Endothelial cell of umbilical vein (primary cell): ENCODE measurements around the gene DDX31. TPM values are rescaled to one million over a fixed set of nuclear protein-coding genes. Genes with fewer than 3 reads are reported as not detected.

Experiments
- BruUV-seq: library from RNA; stranded (reverse); fragments of 400-500 nt; replicated peaks from 2 replicates; lab custom pipeline; 2021; lab: Mats Ljungman, UMichigan
- CTCF ChIA-PET: fragments of 300-600, 350-600 bp; sonication (Branson Sonifier 250); formaldehyde crosslinking; loops from one replicate; lab custom pipeline; 2021; ENCODE audit warnings: antibody characterized with exemption, inconsistent platforms; lab: Charles Lee
- POLR2A ChIA-PET: fragments of 300-600, 350-600 bp; sonication (Branson Sonifier 250); formaldehyde crosslinking; loops from one replicate; lab custom pipeline; 2021; ENCODE audit warnings: antibody characterized with exemption, inconsistent platforms; lab: Charles Lee
- DNase-seq: peaks from one replicate; pipeline ENCODE4 v3.0.0-alpha.2; 2011; ENCODE audit warnings: low read depth, low spot score
- FAIRE-seq: peaks from 2 replicates; lab custom pipeline; 2011; peaks lifted over from hg19 to GRCh38; lab: Jason Lieb, UNC
- H2AFZ ChIP-seq: 2 replicates; pipeline ENCODE4 v1.6.0; 2012; ENCODE audit warnings: low read depth, low read length, control low read depth, inconsistent platforms
- H3K27ac ChIP-seq: 2 replicates; pipeline ENCODE4 v1.5.1; 2011; ENCODE audit warnings: low read depth, mild to moderate bottlenecking, control low read depth, low read length, moderate library complexity; ENCODE audit not compliant: insufficient read depth
- H3K27me3 ChIP-seq, 2 experiments: 2 replicates each; pipeline versions ENCODE4 v1.6.0 to v1.6.1; 2011; ENCODE audit warnings: low read length in 2 of 2, mixed read lengths in 1 of 2; ENCODE audit not compliant: control insufficient read depth in 2 of 2, insufficient read depth in 2 of 2
- H3K36me3 ChIP-seq, 2 experiments: 2 replicates in 1 of 2; 3 replicates in 1 of 2; pipeline ENCODE4 v1.5.1; 2011; ENCODE audit warnings: low read length in 2 of 2, mild to moderate bottlenecking in 1 of 2, moderate library complexity in 1 of 2; ENCODE audit not compliant: control insufficient read depth in 2 of 2, insufficient read depth in 2 of 2; ENCODE audit errors: extremely low read depth in 1 of 2
- H3K4me1 ChIP-seq: 3 replicates; pipeline ENCODE4 v1.5.1; 2011; ENCODE audit warnings: mild to moderate bottlenecking, low read length; ENCODE audit not compliant: control insufficient read depth, insufficient read depth; ENCODE audit errors: extremely low read depth
- H3K4me2 ChIP-seq: 2 replicates; pipeline ENCODE4 v1.6.1; 2011; ENCODE audit warnings: low read length, control low read depth, mixed read lengths; ENCODE audit not compliant: insufficient read depth
- H3K4me3 ChIP-seq, 3 experiments: fragments of 200-600 bp in 1 of 3; sonication (generic), shearing (Covaris generic) in 1 of 3; replicated peaks in 1 of 3; 2 replicates each; pipeline ENCODE4 v1.5.1; 2011 to 2016; ENCODE audit warnings: control low read depth in 3 of 3, low read length in 3 of 3, mild to moderate bottlenecking in 2 of 3, inconsistent platforms in 1 of 3, low read depth in 1 of 3, moderate library complexity in 1 of 3; ENCODE audit not compliant: insufficient read depth in 1 of 3
- H3K79me2 ChIP-seq: 2 replicates; pipeline ENCODE4 v1.6.0; 2012; ENCODE audit warnings: low read length, inconsistent platforms; ENCODE audit not compliant: control insufficient read depth, insufficient read depth
- H3K9ac ChIP-seq: replicated peaks from 2 replicates; pipeline ENCODE3; 2011; ENCODE audit warnings: low read length, control low read depth; ENCODE audit not compliant: insufficient read depth; ENCODE audit errors: extremely low read depth
- H3K9me1 ChIP-seq: replicated peaks from 3 replicates; pipeline ENCODE4 v1.6.0; 2011; ENCODE audit warnings: mild to moderate bottlenecking, low read length; ENCODE audit not compliant: control insufficient read depth, insufficient read depth; ENCODE audit errors: extremely low read depth
- H3K9me3 ChIP-seq: replicated peaks from 2 replicates; pipeline ENCODE4 v1.5.1; 2012; ENCODE audit warnings: low read length, inconsistent platforms; ENCODE audit not compliant: control insufficient read depth, insufficient read depth
- H4K20me1 ChIP-seq: replicated peaks from 2 replicates; pipeline ENCODE3; 2011; ENCODE audit warnings: mild to moderate bottlenecking, low read length; ENCODE audit not compliant: control insufficient read depth, insufficient read depth; ENCODE audit errors: extremely low read depth
- EZH2 ChIP-seq: IDR thresholded peaks from 2 replicates; pipeline ENCODE4 v1.6.1; 2012; ENCODE audit warnings: borderline replicate concordance, low read depth, mild to moderate bottlenecking, moderate library complexity, low read length, inconsistent platforms; ENCODE audit not compliant: severe bottlenecking
- FOS ChIP-seq: IDR thresholded peaks from 2 replicates; pipeline ENCODE4 v1.6.1; 2011; ENCODE audit warnings: mild to moderate bottlenecking, low read length, moderate library complexity, borderline replicate concordance; ENCODE audit not compliant: insufficient read depth
- GATA2 ChIP-seq: IDR thresholded peaks from 2 replicates; pipeline ENCODE4 v1.7.0; 2011; ENCODE audit warnings: low read depth, mild to moderate bottlenecking, moderate library complexity, mixed read lengths, low read length; ENCODE audit not compliant: insufficient read length, insufficient read depth
- JUN ChIP-seq: IDR thresholded peaks from 2 replicates; pipeline ENCODE4 v1.6.1; 2011; ENCODE audit warnings: borderline replicate concordance, low read depth; ENCODE audit not compliant: insufficient read length, insufficient read depth
- MYC ChIP-seq: IDR thresholded peaks from one replicate; pipeline ENCODE4 v1.6.1; 2011; ENCODE audit warnings: mild to moderate bottlenecking, low read depth, low read length
- POLR2A ChIP-seq: IDR thresholded peaks from 2 replicates; pipeline ENCODE4 v1.6.1; 2012; ENCODE audit warnings: low read depth, mild to moderate bottlenecking, control low read depth, low read length
- POLR2AphosphoS5 ChIP-seq: IDR thresholded peaks from 2 replicates; pipeline ENCODE4 v1.6.1; 2012; ENCODE audit warnings: low read depth, mild to moderate bottlenecking, control low read depth, low read length, moderate library complexity; ENCODE audit not compliant: insufficient read depth
- dilution Hi-C: fragments of 300-500 bp; cut with MboI; formaldehyde crosslinking; loops from one replicate; pipeline ENCODE4 v1.15.0; 2019; ENCODE audit warnings: low sequenced_read_pairs; ENCODE audit not compliant: extremely low pct_ligation_motif_present
- intact Hi-C: fragments of 100-400 bp; cut with micrococcal nuclease; formaldehyde crosslinking; loops from one replicate; pipeline ENCODE4 v1.10.0; 2022
- polyA plus RNA-seq, 4 experiments: library from polyadenylated mRNA; depleted of rRNA in 3 of 4; stranded (reverse) in 3 of 4; unstranded in 1 of 4; fragments of >200 nt; gene quantifications; 2 replicates each; pipeline versions ENCODE4 v1.2.1 to v1.2.3, GENCODE V29; 2011 to 2012; ENCODE audit warnings: missing spikeins in 1 of 4
- total RNA-seq: library from RNA; stranded (reverse); gene quantifications from 2 replicates; pipeline ENCODE4 v1.2.3, GENCODE V29; 2021
- TF ChIP-seq, protein P1 (sequence below), 2 donors: IDR thresholded peaks; 1 replicate in 1 of 2; 2 replicates in 1 of 2; pipeline ENCODE4 v1.5.1; 2011; ENCODE audit warnings: low read length in 2 of 2, mild to moderate bottlenecking in 2 of 2, moderate library complexity in 2 of 2, control low read depth in 1 of 2, inconsistent platforms in 1 of 2, low read depth in 1 of 2; ENCODE audit not compliant: insufficient read depth in 1 of 2; ENCODE audit errors: extremely low read depth in 1 of 2
- TF ChIP-seq, protein P2 (sequence below): IDR thresholded peaks from 2 replicates; pipeline ENCODE4 v1.6.1; 2011; ENCODE audit not compliant: insufficient read depth, insufficient read length

Gene DDX31
- total and polyA plus RNA-seq, 2 donors (not counting 3 experiments of a cell fraction or from before 2014, with no cell fraction given): 8.0 to 16.3 TPM

DNA sequence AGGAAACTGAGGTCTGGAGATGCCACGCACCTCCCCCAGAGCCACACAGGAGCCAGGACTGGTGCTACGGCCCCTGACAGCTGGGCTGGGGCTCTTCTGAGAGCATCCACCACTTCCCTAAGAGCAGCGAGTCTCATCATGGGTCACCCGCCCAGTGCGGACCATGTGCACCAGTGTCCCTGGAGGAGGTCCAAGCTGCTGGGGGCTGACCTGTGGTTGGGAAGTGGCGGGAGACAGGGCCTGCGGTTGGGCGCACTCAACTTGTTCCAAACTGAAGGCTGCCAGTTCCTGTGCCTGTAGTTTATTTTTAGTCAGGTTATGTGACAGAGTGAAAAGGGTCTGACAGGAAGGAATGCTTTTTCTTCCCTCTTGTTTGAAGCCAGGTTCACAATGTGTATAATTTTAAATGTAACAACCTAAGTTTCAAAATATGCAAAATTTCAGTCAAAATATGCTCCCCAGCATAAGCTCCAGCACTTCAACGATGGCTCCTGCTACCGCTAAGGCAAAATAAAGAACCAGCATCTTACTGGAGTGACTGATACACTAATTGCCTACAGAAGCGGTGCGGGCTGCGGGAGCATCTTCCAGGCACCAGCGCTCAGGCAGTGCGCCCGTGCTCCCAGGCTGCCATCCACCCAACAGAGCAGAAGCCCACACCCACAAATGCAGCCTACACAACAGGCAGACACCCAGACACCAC lies 72.6 kb downstream of the DDX31 start:
- Histone ChIP-seq H3K9me3 (no peaks in the 10 kb centered on the region), H3K27me3 (peaks cover under 1 to 1% of the 10 kb centered on the region in 2 experiments), H2AFZ (no peak overlapping the region), H3K36me3 (peaks cover 0 to 7% of the 10 kb centered on the region in 2 experiments), H3K4me3 (no peak overlapping the region), H3K9me1 (no peaks in the 10 kb centered on the region), H3K79me2 (no peaks in the 10 kb centered on the region), H3K9ac (no peak overlapping the region), H3K4me2 (no peak overlapping the region), H4K20me1 (no peaks in the 10 kb centered on the region), H3K27ac (no peak overlapping the region), H3K4me1 (no peaks in the 10 kb centered on the region)
- ChIA-PET POLR2A (no interaction called here), CTCF (interaction anchor here (0.6 kb wide), 1 partner anchor 10 kb away, joined by 3 read pairs; no protein-coding TSS in a partner anchor)
- BruUV-seq: no TSS peak
- dilution Hi-C loops (no loop called here), intact Hi-C loops (no loop called here)
- no peak for TF ChIP-seq GATA2
- TF ChIP-seq EZH2: no peak
- TF ChIP-seq, protein P1, sequence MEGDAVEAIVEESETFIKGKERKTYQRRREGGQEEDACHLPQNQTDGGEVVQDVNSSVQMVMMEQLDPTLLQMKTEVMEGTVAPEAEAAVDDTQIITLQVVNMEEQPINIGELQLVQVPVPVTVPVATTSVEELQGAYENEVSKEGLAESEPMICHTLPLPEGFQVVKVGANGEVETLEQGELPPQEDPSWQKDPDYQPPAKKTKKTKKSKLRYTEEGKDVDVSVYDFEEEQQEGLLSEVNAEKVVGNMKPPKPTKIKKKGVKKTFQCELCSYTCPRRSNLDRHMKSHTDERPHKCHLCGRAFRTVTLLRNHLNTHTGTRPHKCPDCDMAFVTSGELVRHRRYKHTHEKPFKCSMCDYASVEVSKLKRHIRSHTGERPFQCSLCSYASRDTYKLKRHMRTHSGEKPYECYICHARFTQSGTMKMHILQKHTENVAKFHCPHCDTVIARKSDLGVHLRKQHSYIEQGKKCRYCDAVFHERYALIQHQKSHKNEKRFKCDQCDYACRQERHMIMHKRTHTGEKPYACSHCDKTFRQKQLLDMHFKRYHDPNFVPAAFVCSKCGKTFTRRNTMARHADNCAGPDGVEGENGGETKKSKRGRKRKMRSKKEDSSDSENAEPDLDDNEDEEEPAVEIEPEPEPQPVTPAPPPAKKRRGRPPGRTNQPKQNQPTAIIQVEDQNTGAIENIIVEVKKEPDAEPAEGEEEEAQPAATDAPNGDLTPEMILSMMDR (IDR thresholded peaks at IDR 0.05; ENCODE audit: extremely low read depth in 1 of 2, insufficient read depth in 1 of 2, low read depth in 1 of 2, low read length in 2 of 2): no peak
- TF ChIP-seq POLR2A: no peak
- TF ChIP-seq, protein P2, sequence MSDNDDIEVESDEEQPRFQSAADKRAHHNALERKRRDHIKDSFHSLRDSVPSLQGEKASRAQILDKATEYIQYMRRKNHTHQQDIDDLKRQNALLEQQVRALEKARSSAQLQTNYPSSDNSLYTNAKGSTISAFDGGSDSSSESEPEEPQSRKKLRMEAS: no peak
- no peak for TF ChIP-seq MYC
- no peak for TF ChIP-seq POLR2AphosphoS5
- no peak for TF ChIP-seq JUN
- TF ChIP-seq FOS: no peak
- no peak for DNase-seq
- FAIRE-seq: no peak
